ENCODE results near the gene STOML1.
"Not testable (repeated sequence)": the region's sequence is repeated elsewhere in the genome, so short reads cannot be mapped to it uniquely, and the experiment has no call there.

The STOML1 gene

GRCh38 chr15:73944161-73945129 is 47.6 kb downstream of the STOML1 start:
- no peak for DNase-seq

GRCh38 chr15:73942751-73943270 is 49.3 kb downstream of the STOML1 start:
- no peak for DNase-seq

DNA sequence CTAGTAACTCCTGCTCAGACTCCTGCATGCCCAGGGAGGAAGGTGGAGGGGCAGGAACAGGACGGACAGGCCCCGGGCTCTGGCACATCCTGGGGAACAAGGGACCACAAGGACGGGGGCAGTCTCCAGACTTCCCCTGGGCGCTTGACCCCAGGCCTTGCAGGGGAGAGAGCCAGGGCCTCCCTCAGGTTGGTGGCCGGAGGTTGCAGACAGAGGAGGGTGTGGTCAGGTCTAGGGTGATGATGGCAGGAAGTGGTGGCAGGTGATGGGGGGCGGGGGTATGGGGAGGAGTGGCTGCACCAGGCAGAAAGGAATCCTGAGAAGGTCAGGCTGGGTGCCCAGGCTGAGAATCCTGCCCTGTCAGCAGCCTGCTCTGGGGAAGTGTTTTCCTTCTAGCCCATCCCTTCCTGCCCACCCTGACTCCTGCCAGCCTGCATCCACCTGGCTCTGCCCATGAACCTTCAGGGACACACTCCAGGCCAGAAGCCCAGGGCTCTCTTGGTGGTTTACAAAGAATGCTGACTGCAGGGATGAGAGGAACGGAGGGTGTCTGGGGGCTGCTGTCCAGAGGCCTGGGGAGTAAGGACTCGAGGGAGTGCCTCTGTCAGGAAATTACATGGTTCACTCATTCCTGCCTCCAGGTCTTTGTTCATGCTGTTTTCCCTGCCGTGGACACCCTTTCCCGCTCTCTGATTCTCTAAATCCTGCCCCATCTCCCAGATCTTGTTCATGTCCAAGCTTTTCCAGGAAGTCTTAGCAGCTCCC is 50.0 kb downstream of the STOML1 start:
- no peak for DNase-seq

DNA sequence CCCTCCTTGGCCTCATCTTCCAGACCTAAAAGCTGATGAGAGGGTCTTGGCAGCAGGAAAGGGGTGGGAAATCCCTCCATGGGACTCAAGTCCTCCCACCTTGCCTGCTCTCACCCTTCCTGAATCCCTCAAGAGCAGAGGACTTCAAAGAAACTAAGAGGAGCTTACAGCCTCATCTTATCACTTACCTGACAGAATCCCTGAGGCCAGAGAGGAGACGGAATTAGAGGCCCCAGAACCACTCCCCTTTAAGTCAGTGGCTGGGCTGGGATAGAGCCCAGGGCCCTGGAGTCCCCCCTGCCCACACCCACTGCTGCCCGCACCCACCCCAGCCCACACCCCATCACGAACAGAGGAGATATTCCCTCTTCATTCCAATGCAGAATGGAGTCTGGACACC is 50.6 kb downstream of the STOML1 start:
- no peak for DNase-seq

DNA sequence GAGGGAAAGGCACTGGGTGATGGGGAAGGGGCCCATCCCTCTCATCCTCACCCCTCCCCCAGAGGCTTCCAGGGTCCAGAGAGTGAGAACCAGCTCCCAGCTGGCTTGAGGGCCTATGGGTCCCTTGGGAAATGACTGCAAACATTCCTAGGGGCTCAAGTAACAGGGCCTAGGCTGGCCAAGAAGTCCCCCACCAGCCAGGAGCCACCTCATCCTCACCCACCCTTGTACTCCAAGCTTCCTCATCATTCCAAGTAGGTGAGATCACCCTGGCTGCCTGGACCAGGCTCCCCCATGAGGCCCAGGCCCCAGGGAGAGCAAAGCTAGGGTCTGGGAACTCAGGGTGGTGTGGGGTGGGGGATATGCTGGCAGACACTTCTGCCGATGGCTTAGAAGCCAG is 51.1 kb downstream of the STOML1 start:
- DNase-seq = no peak

DNA sequence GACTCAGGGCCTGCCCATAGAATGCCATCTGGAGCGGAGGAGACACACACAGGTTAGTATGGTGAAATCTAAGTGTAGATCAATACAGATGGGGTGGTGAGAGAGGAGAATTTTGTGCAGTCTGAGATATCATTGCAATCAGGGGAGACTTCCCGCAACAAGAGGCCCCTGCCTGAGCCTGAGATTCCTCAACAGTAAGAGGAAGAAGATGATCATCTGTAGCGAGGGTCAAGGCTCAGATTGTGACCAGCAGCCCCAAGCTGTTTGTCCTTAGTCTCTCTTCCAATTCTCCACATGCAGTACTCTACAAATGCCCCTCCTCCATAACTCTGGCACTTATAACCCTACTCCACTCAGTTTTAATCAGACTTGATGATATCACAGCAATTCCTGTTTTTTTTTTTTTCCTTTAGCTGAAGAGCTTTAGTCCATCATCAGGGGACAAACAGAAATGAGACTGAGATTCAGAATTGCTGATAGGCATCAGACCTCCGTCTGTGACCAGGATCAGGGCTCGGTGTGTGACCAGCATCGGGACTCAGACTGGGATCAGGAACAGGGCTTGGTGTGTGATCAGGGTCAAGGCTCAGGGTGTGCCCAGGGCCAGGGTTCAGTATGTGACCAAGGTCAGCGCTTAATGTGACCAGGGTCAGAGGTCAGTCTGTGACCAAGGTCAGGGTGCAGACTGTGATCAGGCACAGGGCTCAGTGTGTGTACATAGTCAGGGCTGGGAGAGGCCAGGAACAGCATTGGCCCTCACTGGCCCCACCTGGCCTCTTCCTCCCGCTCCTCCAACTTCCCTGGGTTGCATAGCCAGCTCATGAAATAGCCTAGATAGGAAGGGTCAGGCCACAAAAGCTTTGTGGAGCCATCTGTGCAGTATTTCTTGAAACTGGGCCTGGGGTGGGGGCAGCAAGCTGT is 51.8 kb downstream of the STOML1 start:
- DNase-seq = no peak

- DNase-seq = no peak
Observed at GRCh38 chr15:73939138-73939537, 53.0 kb downstream of the STOML1 start.

GRCh38 chr15:73938516-73938915 is 53.6 kb downstream of the STOML1 start:
- DNase-seq = not testable (repeated sequence)

- DNase-seq = no peak
Observed at GRCh38 chr15:73937726-73938125, 54.4 kb downstream of the STOML1 start.

GRCh38 chr15:73937296-73937695 is 54.8 kb downstream of the STOML1 start:
- DNase-seq = no peak

GRCh38 chr15:73936588-73937290 is 55.4 kb downstream of the STOML1 start:
- no peak for DNase-seq

- DNase-seq = no peak
Observed at GRCh38 chr15:73936181-73936580, 55.9 kb downstream of the STOML1 start.

DNA sequence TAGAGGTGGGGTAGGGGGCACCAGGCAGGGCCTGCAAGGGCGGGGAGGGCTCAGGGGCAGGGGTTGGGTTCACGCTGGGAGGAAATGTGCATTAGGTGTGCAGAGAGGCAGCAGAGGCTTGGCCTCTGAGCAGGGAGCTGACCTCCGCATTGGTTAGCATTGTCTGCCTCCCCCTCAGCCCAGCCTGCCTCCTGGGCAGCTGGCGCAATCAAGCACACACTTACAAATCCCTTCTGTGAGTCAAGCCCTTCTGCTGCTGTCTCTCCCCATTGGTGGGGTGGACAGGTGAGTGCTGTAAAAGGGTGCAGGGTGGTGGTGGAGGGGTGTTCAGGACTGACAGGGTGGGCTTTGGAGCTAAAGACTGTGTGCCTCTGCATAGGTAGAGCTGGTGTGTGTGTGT is 56.5 kb downstream of the STOML1 start:
- DNase-seq = no peak

DNA sequence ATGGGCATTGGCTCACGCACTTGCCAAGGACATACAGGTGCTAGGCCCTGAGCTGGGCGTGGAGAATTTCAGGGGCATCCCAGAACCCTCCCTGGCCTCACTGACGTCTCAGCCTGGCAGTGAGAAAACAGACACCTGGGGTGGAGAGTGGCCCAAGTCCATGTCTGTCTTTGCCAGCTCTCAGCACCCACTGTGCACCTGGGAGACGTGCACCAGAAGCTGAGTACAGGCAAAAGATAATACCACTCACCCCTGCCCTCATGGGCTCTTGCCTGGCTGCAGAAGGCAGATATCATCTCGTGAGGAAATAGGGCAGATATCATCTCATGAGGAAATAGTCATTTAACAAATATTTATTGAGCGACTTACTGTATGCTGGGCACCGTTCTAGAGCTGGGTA is 57.8 kb downstream of the STOML1 start:
- DNase-seq = no peak

DNA sequence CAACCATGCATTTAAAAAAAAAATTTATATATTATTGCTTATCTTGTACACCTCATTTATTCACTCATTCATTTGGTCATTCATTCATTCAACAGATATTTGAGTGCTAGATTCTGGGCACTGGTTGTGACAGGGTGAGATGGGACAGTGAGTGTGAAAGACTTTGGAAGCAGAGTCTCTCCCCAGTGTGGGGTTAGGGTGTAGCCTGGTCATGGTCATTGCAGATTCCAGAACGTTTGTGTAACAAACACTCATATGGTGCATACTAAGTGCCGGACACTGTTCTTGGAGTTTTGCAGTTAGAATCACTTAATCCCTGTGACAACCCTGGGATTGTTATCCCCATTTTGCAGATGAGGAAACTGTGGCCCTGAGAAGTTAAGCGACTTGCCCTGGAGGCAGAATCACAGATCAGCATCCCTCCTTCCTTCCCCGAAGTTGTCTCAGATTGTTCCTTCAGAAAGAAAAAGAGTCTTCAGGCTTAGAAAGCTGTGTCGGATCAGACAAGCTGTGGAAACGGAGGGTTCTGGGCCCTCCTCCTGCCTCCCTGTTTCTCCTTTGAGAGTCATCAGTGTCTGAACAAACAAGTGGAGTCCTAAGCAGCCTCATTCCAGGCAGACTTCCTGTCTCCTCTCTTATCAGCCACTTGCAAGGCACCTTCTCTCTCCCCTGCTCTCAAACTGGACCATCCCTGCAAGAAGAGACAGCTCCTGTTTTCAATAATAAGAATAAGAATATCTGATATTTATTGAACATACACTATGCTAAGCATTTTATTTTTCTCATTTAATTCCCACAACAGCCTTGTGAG is 59.5 kb downstream of the STOML1 start:
- no peak for DNase-seq

DNA sequence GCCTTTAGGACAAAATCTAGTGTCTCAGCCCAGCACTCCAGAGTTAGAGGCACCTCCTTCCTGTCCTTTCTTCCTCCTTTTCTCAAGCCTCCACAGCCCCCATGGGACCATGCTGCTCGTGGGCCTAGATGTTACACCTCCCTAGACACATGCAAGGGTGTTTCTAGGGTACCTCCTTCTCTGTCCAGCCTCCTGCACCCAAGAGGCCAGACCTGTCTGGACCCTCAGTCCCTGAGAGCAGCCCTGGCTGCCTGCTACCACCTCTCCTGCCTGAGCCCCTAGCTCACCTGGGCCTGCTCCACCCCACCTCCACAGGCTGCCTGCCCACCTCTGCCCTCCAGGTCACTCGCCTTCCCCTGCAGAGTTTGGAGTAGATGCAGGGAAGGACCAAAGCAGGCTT is 60.7 kb downstream of the STOML1 start:
- DNase-seq = no peak

DNA sequence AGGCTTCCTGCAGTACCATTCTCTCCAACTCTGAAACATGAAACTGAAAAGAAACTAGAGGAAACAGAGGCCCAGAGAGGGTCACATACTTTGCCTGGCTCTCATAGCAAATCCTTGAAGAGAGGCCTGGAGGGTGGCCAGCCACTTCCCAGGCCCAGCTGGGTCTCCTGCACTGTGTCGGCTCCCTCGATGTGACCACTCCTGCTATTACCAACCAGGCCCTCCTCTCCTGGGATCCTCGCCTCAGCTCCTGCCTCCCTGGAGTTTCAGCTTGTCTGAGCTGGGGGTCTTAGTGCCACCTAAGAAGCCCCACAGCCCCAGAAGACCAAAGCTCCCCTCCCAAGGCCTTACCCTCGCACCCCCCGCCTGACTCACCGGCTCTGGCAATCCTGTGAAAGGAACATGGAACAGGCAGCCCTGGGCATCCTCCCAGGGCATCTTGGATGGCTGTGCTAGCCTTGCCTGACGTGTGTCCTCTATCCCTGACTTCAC is 61.3 kb downstream of the STOML1 start:
- DNase-seq = no peak

- no peak for DNase-seq
Observed at GRCh38 chr15:73930371-73930770, 61.7 kb downstream of the STOML1 start.

GRCh38 chr15:73928971-73929627 is 63.0 kb downstream of the STOML1 start:
- no peak for DNase-seq

All from CD4-positive, alpha-beta T cell treated with Interleukin-1 beta for 1 hour (primary cell).